ENCODE measurements around the gene FAM229B.

- TF ChIP-seq CTCF (IDR thresholded peaks at IDR 0.05) (no peak), POLR2A (IDR thresholded peaks at IDR 0.05) (no peak)
These were observed 29.0 kb upstream of the FAM229B start for GRCh38 chr6:112058243-112059032.
